ENCODE data around the gene LRRC47. TPM values are rescaled to one million over a fixed set of nuclear protein-coding genes. Genes with fewer than 3 reads are reported as not detected.
A peak's percentile ranks its signal among the peaks of the same experiment; 100 is the strongest.
"Not testable (repeated sequence)": the region's sequence is repeated elsewhere in the genome, so short reads cannot be mapped to it uniquely, and the experiment has no call there.

The LRRC47 gene
- total RNA-seq, 1 donor from 2014 or later = 23.2 TPM

DNA sequence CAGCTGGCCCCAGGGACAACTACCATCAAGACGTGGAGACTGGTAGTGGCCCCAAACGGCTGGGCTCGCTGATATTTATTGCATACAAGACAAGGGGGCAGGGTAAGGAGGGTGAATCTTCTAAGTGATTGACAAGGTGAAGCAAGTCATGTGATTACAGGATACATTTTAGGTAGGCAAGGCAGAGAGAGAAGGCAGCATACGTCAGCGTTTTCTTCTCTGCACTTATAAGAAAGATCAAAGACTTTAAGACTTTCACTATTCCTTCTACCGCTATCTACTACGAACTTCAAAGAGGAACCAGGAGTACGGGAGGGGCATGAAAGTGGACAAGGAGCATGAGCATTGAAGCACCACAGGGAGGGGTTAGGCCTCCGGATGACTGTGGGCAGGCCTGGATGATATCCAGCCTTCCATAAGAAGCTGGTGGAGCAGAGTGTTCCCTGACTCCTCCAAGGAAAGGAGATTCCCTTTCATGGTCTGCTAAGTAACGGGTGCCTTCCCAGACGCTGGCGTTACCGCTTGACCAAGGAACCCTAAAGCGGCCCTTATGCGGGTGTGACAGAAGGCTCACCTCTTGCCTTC is 47.9 kb downstream of the LRRC47 start:
- not testable (repeated sequence) for DNase-seq (ENCODE audit: low read depth in 2 of 2)

DNA sequence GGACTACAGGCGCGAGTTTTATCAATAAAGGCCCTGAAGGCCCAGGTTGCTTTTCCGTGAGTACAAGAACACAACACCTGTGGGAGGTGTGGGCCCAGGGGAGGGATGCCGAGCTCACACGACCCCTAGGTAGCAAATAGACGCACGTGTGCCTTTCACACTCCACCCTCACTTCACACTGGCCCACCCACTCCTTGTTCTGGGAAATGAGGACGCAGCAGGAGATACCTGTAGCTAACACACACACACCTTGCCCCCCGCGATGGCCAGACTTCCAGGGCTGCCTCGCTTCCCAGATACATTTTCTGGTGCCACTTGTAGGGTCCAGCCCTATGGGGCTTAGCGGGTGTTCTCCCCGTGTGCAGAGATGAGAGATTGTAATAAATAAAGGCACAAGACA is 48.4 kb downstream of the LRRC47 start:
- no peak for DNase-seq (ENCODE audit: low read depth in 2 of 2)

DNA sequence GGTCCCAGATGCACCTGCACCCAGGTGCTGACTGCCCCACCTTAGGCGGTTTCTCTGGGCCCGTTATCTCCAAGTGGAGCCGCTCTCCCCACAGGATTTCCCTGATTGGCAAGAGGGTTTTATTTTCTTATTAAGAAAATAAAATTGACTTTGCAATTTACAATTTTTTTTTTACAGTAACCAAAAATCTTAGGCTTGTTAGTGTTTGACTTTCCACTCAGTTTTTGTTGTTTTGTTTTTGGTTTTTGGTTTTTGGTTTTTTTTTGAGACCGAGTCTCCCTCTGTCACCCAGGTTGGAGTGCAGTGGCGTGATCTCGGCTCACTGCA is 48.8 kb downstream of the LRRC47 start:
- DNase-seq (ENCODE audit: low read depth in 2 of 2) = no peak

DNA sequence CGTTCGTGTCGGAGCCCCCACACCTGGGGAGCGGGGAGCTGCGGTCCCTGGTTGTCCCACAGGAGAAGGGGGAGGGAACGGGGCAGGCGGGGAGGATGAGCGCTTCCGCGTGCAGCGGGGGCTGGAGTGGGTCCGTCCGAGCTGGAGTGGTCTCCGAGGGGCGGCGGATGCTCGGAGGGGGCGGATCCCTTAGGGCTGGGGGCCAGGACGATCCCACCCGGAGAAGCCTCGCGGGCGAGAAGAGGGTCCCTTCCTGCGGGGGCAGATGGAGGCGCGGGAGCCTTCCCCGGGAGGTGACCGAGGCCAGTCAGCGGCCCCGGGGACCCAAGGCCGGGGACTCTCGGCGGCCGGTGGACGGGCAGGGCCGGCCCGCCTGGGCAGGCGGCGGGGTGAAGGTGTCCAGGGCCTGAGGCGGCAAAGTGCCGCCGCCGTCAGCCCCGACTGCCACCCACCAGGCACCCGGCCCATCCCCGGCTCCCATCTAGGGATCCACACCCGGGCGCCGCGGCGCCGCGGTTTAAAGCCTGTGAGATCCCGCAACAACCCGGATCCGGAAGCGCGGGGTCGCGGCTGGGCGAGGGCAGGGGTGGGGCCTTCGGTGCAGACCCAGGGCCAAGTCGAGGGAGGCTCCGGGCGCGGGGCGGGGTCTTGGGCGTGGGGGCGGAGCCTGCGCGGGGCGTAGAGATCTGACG is 49.3 kb downstream of the LRRC47 start:
- peak; percentile 60 to 84 for DNase-seq (ENCODE audit: low read depth in 2 of 2)

DNA sequence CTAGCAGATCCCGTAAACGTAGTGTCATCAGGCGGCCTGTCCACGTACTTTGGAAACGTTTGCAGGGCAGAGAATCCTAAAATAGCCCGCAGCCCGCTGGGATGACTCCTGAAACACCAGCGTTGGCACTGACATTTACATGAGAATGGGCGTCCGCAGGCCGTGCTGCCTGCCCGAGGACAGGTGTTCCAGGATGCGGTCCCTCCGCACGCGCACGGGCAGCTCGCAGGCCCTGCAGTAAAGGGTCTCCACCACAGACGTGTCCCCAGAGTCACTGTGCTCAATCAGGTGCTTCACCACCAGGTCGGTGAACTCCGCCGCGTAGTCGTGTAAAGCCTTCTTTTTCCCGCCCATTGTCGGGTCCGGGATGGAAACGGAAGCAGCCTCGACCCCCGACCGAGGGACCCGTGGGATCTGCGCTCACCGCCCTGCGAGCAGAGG is 49.9 kb downstream of the LRRC47 start:
- peak in 1 of 2 donors; percentile 13 for DNase-seq (ENCODE audit: low read depth in 2 of 2)

DNA sequence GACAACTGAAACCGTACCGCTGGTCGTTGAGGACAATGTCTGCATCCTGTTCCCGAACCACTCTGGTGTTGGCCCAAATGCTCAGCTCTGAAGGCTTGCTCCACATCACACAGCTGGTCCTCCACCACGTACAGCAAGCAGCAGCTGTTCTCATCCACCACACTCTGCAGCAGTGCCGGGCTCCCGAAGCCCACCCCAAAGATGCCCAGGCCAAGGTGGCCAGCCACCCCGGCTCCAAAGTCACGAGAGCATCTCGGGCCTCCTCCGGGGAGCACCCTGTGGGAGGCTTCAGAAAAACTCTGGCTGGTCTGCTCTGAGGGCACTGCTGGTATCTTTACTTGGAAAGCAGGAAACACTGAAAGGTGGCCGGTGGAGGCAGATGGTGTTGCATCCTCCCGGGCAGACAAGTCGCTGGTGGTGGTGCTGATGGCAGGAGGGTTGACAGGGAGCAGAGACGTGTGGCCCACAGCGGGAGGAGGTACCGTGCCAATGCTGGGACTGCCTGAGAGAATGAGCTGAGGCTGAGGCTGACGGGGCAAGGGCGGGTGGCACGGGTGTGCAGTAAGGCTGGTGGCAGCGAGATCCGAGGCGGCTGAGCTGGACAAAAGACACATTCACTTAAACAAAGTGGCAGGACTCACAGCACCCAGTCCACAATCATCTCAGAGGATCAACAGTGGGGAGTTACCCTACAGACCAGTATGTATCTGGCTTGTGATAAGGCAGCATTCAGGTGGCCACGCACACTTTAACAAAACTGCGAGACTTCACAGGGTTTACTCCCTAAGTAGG is 50.5 kb downstream of the LRRC47 start:
- DNase-seq (ENCODE audit: low read depth in 2 of 2) = no peak

DNA sequence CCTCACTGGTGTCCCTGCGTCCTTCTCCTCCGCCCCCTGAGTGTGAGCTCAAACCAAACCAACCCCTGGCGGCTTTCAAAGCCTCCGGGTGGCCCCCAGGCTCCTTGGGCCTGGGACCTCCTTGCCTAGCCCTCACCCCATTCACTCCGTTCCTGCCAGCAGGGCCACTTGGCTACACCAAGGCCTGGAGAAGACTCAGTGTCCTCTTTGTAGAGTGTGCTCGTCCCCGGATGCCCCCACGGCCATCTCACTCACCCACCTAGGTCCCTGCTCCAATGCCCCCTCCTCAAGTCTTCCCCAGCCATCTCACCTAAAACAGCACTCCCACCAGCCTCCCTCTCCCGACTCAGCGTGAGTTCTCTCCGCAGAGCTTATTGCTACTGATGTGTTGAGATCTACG is 51.2 kb downstream of the LRRC47 start:
- DNase-seq (ENCODE audit: low read depth in 2 of 2) = no peak

DNA sequence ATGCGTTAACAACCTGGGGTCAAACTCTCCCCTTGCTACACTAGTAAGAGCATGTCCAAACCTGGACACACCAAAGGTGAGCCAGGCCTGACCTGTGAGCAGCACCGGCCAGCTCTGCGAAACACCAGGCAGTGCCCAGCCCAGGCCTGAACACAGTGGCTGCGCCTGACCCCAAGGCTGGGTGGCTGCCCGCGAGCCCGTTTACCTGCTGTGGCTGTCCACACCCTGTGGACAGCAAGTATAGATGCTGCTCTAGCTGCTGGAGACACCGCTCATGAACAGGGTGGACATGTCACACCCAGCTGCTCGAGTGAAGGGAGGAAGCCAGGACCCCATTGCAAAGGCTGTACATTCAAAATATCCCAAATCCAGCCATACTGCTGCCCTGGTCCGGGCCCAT is 51.7 kb downstream of the LRRC47 start:
- DNase-seq (ENCODE audit: low read depth in 2 of 2) = no peak

DNA sequence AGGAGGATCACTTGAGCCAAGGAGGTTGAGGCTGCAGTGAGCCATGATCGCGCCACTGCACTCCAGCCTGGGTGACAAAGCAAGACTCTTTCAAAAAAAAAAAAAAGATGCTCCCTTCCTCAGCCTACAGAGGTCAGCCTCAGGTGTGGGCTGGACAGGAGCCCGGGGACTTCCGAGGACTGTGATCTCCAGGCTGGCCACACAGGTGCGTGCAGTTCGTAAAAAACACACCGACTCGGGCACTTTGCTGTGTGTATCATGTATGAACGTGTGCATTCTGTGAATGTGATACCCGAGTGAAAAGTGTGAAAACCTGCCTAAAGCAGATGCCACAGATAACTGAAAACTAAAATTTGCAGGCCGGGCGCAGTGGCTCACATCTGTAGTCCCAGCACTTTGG is 52.5 kb downstream of the LRRC47 start:
- DNase-seq (ENCODE audit: low read depth in 2 of 2) = no peak

DNA sequence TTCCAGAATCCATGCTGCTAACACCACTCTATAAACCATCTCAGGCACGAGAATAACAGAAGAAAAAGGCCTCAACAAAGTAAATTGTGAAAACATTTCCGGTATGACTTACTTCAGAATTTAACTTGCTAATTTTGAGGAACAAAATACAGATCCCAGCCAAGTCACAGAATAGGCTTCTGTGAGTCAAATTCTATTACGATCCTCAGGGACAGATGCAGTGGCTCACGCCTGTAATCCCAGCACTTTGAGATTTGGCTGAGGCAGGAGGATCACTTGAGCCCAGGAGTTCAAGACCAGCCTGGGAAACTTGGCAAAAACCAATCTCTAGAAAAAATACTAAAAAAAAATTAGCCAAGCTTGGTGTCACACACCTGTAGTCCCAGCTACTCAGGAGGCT is 52.9 kb downstream of the LRRC47 start:
- no peak for DNase-seq (ENCODE audit: low read depth in 2 of 2)

DNA sequence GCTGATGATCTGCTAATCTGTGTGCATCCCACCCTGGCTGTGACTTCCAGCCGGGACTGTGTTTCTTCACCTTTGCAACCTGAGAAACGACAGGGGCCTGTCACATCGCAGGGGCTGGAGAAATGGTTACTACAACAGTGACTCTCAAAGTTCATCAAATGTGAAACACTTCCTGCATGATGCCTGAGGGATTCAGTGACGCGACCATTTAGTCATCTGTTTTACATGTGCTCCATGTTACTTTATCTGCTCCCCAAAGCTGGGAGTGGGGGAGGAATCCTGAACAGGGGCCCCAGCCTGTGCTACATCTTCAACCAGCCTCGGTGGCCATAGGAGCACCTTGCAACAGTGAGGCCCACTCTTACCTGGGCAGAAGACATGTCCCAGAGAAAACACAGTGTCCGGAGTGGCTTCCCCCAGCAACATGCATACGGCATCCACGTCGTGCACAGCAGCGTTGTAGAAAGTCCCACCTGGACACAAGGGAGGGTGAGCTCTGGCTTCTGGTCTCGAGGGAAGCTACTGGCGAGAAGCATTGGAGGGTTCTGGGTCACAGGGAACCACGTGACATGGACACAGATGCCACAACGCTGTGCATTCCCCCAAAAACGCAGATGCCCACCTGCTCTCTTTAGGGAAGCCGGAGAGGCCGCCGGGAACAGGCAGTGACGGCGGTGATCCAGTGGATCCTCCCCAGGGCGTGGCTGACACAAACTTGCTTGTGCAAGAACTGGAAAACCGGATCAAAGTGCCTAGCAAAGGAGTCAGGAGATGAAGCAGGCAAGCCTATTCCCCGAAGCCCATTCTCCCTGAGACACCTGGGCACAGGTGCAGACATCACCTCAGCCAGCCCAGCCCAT is 53.6 kb downstream of the LRRC47 start:
- no peak for DNase-seq (ENCODE audit: low read depth in 2 of 2)

DNA sequence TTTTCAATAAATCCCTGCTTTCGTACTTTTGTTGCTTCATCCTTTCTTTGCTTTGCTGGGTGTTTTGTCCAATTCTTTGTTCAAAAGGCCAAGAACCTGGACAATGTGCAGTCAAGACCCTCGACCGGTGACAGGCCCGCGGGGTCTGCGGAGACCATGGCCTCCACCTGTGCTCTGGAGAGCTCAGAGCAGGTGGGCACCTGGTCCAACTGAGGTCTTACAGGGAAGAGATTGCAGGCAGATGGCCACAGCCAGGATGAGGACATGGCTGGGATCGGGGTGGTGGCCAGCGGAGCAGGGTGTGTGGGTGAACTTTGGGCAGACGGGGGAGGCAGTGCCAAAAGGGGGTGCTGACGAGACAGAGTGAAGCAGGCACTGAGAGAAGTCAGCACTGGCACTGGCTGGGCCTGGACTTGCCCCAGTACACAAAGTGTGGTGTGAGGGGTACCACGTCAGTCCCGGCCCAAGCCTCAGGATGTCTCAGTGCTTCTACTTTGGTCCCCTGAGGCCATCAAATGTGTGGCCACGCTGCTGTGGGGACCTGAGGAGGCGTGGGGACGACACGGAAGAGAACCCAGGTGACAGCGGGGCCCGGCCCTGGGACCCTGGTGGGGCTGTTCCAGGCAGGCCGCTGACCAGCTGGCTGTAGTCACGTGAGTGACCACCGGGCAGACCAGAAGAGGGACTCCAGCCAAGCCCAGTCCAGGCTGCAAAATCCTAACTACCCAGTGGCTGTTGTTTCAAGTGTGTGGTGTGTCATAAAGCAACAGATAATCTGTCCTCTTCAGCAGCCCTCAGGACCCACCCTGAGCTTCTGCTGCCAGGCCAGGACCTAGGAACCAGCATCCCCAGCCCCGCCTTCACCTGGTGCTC is 54.5 kb downstream of the LRRC47 start:
- no peak for DNase-seq (ENCODE audit: low read depth in 2 of 2)

DNA sequence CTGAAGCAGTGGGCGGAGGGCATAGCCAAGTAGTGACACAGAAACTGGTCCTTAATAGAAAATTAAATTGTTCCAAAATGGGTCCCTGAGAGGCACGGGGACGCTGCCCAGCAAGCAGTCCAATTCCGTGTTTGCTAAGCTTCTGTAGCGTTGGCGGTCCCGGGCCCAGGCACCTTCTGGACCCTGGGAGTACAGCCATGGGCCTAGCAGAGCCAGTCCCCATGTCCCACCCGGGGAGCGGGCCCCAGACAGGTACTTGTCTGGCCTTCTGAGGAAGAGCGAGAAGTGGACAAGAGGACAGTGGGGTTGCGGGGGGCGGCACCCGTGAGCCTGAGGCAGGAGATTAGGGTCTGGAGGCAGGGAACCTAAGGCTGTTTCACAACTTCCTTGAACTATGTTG is 55.5 kb downstream of the LRRC47 start:
- DNase-seq (ENCODE audit: low read depth in 2 of 2) = no peak

DNA sequence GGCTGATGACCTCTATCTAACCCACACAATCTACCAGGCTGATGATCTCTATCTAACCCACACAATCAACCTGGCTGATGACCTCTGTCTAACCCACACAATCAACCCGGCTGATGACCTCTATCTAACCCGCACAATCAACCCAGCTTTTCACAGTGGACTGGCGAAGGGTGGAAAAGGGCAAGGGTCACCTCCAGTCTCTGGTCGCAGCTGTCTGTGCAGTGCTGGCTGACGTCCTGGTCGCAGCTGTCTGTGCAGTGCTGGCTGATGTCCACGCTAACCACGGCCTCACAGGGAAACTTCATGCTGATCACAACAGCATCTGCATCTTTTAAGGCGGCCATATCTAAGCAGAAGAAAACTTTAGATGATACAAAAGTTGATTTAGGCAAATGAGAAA is 56.3 kb downstream of the LRRC47 start:
- no peak for DNase-seq (ENCODE audit: low read depth in 2 of 2)

DNA sequence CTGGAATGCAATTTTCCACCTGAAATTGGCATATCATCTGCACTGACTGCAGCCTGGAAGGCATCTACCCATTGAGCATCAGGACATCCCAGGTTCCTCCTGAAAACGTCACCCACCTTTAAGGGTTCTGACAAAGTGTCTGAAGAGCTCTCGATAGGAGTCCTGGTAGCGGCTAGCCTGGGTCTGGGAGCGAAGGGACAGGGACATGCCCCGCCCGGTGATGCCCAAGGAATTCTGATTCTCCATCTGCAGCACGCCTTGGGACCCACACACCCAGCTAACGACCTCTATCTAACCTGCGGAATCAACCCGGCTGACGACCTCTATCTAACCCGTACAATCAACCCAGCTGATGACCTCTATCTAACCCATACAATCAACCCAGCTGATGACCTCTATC is 57.4 kb downstream of the LRRC47 start:
- DNase-seq (ENCODE audit: low read depth in 2 of 2) = no peak

DNA sequence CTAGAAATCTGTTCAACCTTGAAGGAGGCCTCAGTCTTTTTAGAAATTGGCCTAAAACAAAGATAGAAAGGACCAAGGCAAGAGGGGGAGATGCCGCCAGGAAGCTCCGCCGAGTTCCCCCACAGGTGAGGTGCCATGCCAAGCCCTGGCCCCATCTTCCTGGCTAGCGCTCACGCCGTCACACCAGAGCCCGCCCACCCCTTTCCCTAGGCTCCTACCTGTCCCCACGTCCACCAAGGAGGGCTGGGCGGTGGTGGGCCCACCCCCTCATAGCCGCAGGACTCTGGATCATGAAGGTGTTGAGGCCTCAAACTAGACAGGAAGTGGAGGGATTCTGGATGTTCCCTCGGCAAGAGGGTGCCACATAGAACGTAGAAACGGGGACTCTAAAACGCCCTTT is 59.6 kb downstream of the LRRC47 start:
- DNase-seq (ENCODE audit: low read depth in 2 of 2) = no peak

DNA sequence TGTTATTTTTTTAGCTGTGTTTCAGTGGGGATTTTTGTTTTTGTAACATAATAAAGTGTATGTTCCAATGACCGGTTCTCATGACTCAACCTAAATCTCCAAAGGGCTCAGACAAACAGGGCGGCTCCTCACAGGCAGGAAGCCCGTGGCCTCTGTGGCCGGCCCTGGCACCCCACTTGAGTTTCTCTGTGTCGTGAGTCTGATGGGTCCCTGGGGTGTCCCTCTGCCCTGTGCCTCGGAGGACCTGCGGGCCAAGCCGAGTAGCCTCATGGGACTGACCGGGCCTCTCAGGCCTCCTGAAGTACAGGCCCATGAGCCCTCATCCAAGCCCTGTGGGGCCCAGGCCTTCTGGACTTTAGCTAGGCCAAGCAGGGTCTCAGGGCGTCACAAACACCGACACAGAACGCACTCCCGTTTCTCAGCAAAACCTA is 60.2 kb downstream of the LRRC47 start:
- no peak for DNase-seq (ENCODE audit: low read depth in 2 of 2)

DNA sequence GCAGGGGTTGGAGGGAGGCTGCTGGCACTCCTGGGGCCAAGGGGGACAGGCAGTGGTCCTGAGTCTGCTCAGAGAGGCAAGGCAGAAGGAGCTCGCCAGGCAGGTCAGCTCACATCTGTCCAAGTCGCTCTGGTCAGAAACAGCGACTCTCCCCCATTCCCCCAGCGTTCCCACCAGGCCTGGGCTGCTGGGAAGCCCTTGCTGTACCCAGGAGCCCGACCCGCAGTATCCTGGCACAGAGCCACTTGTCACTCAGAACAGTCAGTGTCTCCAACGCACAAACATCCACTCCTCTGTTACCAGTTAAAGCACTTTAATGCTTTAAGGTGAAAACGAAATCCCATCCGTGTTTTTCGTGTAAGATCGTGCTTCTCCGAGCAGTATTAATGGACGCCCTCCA is 60.6 kb downstream of the LRRC47 start:
- DNase-seq (ENCODE audit: low read depth in 2 of 2) = no peak

DNA sequence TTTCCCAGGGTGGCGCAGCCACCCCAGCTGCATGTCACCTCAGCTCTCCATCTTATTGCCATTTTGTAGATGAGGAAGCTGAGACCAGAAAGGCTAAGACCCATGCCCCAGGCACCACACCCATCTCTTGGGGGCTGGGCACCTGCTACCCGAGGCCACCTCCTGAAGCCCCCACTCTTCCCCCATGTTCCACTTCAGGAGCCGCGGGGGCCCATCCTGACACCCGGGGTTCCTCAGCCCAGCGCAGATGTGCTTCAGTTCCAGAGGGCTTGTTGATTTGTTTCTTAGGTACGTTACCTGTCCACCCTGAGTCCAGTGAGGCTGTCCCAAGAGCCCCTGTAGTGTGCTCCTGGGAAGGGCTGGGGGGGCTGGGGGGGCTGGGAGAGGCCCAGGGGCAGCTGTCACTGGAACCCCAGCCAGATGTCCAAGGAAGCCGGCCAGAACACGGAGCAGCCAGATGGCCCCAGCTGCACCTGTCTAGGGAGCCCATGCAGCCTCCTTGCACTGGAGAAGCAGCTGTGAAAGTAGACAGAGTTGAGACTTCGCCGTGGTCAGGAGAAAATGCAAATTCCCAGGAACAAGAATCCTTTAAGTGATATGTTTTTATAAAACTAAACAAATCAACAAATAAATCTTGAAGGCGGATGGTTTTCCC is 61.1 kb downstream of the LRRC47 start:
- no peak for DNase-seq (ENCODE audit: low read depth in 2 of 2)

DNA sequence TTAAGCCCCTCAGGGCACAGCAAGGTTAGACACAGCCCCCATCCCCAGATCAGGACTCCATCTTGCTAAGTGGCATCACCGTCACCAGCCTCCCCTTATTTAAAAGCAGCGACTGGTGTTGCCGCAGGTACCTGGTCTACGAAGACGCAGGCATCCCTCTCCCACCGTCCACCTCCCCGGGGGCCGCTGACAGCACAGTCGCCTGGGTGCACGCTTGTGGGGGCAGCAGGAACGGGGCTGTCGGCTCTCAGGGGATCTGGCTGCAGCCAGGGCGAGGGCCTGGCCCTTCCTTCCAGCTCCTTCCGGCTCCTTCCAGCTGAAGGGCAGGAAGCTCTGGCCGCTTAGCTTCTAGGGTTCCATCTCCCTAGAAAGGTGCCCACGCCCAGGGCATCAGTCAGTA is 61.7 kb downstream of the LRRC47 start:
- no peak for DNase-seq (ENCODE audit: low read depth in 2 of 2)
